Brain microvascular endothelial cell (primary cell): Measurements from ENCODE around the gene DOC2B.
"Not testable (repeated sequence)": the region's sequence is repeated elsewhere in the genome, so short reads cannot be mapped to it uniquely, and the experiment has no call there.

ENCODE experiments used
- DNase-seq: peaks from one replicate; pipeline ENCODE4 v3.0.0-alpha.2; 2020
- H3K27ac ChIP-seq: fragments of 250-450 bp; sonication (Bioruptor Pico); 2 replicates; pipeline ENCODE4 v1.5.1; 2020; ENCODE audit warnings: mild to moderate bottlenecking, moderate library complexity
- H3K27me3 ChIP-seq: fragments of 250-450 bp; sonication (Bioruptor Pico); replicated peaks from 2 replicates; pipeline ENCODE4 v1.5.1; 2020; ENCODE audit warnings: mild to moderate bottlenecking
- H3K36me3 ChIP-seq: fragments of 250-450 bp; sonication (Bioruptor Pico); replicated peaks from 2 replicates; pipeline ENCODE4 v1.5.1; 2020; ENCODE audit warnings: mild to moderate bottlenecking
- H3K4me3 ChIP-seq: 2 replicates; pipeline ENCODE4 v1.5.1; 2011; ENCODE audit warnings: low read depth, mild to moderate bottlenecking, control low read depth, low read length, moderate library complexity
- CTCF ChIP-seq: IDR thresholded peaks from 2 replicates; pipeline ENCODE4 v1.5.1; 2011; ENCODE audit warnings: low read depth, mild to moderate bottlenecking, moderate library complexity, low read length, control low read depth, inconsistent platforms; ENCODE audit errors: missing control alignments
- in situ Hi-C: cut with HindIII; loops from 2 replicates; pipeline ENCODE4 v1.10.0; 2017; ENCODE audit warnings: low sequenced_read_pairs, low pct_ligation_motif_present

DOC2B gene

GRCh38 chr17:219696-220095 is 38.2 kb upstream of the DOC2B start:
- Histone ChIP-seq H3K27me3 (no peaks in the 10 kb centered on the region), H3K4me3 (no peak overlapping the region), H3K27ac (no peak overlapping the region), H3K36me3 (no peaks in the 10 kb centered on the region)
- DNase-seq, result no peak
- no peak for TF ChIP-seq CTCF
- in situ Hi-C loops, result no loop called here

DNA sequence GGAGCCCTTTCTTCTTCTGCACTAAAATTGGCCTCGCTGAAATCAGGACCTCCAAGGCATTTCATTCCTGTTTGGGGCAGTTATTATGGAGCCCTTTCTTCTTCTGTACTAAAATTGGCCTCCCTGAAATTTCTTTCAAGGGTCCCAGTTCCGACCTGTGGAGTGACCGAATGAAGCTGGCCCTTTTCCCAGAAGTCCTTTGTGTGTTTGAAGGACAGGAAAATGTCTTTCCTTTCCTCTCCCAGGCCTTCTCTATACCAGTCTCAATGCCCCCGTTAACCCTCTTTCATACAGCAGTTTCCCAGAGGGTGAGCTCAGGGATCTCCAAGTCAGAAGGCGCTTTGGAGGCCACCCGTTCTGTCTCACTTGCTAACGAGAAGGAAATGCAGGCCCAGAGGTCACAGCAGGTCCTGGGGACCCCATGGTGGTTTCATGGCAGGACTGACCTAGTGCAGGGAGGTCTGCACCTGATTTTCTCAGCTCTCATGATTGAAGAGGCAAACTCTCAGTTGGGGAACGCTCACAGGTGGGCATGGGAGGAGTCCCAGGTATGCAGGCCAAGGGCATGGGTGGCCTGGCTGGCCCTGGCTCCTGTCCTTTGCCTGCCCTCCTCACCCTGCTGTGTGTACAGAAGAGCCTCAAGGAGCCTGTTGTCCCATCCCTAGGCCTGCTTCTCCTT is 37.1 kb upstream of the DOC2B start:
- Histone ChIP-seq H3K4me3 (no peak overlapping the region), H3K27me3 (no peaks in the 10 kb centered on the region), H3K27ac (no peak overlapping the region), H3K36me3 (no peaks in the 10 kb centered on the region)
- in situ Hi-C loops, result no loop called here
- no peak for TF ChIP-seq CTCF
- no peak for DNase-seq

DNA sequence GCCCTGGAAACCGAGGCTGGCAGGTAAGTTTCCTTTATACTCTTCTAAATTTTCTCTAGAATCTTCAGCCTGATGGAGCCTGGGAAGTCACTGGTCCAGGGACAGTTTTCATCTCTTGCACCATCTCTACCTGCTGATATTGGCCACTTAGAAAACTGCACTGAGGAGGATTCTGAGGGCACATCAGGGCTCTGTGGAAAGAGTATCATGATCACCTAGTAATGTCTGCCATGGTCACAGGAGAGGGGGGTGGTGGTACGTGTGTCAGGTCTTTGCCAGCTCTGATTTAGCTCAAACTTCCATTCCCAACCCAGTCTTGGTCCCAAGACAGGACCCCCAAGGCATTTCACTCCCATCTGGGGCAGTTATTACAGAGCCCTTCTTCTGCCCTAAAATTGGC is 35.2 kb upstream of the DOC2B start:
- no peak overlapping the region for H3K4me3 ChIP-seq
- H3K36me3 ChIP-seq, result no peaks in the 10 kb centered on the region
- DNase-seq, result no peak
- in situ Hi-C loops, result no loop called here
- no peaks in the 10 kb centered on the region for H3K27me3 ChIP-seq
- no peak for TF ChIP-seq CTCF
- no peak overlapping the region for H3K27ac ChIP-seq

- H3K27me3 ChIP-seq, DNase-seq, H3K36me3 ChIP-seq, in situ Hi-C loops, H3K4me3 ChIP-seq, H3K27ac ChIP-seq: not testable (repeated sequence)
These were observed 34.4 kb upstream of the DOC2B start for GRCh38 chr17:215563-216478.

GRCh38 chr17:214881-215331 is 33.5 kb upstream of the DOC2B start:
- no peaks in the 10 kb centered on the region for H3K36me3 ChIP-seq
- no peak overlapping the region for H3K27ac ChIP-seq
- in situ Hi-C loops, result no loop called here
- TF ChIP-seq CTCF, result no peak
- H3K4me3 ChIP-seq, result no peak overlapping the region
- no peak for DNase-seq
- no peaks in the 10 kb centered on the region for H3K27me3 ChIP-seq

DNA sequence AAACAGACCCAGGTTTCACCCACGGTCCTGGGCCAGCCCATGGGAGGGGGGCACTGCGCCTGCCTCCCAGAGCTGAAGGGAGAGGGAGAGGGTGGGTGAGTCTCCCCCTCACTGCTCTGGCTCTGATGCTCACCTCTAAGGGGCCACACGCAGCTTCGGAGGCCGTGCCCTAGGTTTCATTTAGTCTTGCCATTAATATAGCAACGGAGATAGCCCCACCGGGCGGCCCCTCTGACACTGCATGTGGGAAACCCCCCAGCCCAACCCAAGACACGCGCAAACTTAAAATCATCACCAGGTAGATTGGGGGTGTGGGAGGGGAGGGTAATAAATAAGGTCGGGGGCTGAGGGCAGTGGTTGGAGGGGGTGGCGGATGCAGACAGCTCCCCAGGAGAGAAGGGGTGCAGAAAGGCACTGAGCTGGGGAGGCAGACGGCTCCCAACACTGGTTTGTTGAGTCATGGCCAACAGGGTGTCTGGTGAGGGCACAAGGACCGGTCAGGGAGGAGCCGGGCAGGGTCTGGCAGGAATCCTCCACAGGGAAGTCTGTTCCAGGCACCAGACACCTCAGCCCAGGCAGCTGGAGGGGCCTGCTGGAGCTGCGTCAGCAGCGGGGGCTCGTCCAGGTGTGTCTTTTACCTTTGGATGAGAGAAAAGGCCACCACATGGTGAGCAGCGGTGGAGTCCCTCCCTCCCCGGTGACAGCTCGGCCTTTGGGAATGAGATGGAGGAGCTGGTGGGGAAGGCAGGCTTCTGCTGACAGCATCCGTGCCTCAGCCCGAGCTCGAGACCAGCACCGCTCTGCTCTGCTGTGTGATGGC is 32.0 kb upstream of the DOC2B start:
- H3K27ac ChIP-seq, result no peak overlapping the region
- no peaks in the 10 kb centered on the region for H3K36me3 ChIP-seq
- no peak for DNase-seq
- in situ Hi-C loops, result no loop called here
- TF ChIP-seq CTCF, result no peak
- H3K4me3 ChIP-seq, result no peak overlapping the region
- no peaks in the 10 kb centered on the region for H3K27me3 ChIP-seq
